Measurements from ENCODE around the gene DCAF4L1. TPM values are rescaled to one million over a fixed set of nuclear protein-coding genes. Genes with fewer than 3 reads are reported as not detected.

The DCAF4L1 gene
- not detected for total RNA-seq

GRCh38 chr4:41981456-41981855, at the start of gene DCAF4L1:
TSS of gene DCAF4L1 (plus strand) at chr4:41981756. CDS start at chr4:41981793, 37 bp downstream.
- no peaks in the 10 kb centered on the region for H3K9me3 ChIP-seq
- intact Hi-C loops (cut with DNase I), result no loop called here
- H3K4me3 ChIP-seq, result no peak within 1 kb of the TSS
- no peaks in the 10 kb centered on the region for H3K27me3 ChIP-seq
- no peaks in the 10 kb centered on the region for H3K4me1 ChIP-seq
- H3K36me3 ChIP-seq, result no peaks in the 10 kb centered on the region
- TF ChIP-seq POLR2A (IDR thresholded peaks at IDR 0.05), result no peak
- no peak for TF ChIP-seq CTCF (IDR thresholded peaks at IDR 0.05)
- no peak for TF ChIP-seq POLR2AphosphoS5 (IDR thresholded peaks at IDR 0.05; ENCODE audit: insufficient read depth in 1 of 2, low read depth in 1 of 2)
- no peak within 1 kb of the TSS for H3K27ac ChIP-seq
- DNase-seq (ENCODE audit: extremely low spot score in 2 of 2), result no peak

GRCh38 chr4:41932988-41933387, 48.6 kb upstream of the DCAF4L1 start:
- no peak for TF ChIP-seq POLR2AphosphoS5 (IDR thresholded peaks at IDR 0.05; ENCODE audit: insufficient read depth in 1 of 2, low read depth in 1 of 2)
- no peak for TF ChIP-seq CTCF (IDR thresholded peaks at IDR 0.05)
- TF ChIP-seq POLR2A (IDR thresholded peaks at IDR 0.05), result no peak
- Histone ChIP-seq H3K9me3 (no peaks in the 10 kb centered on the region), H3K27ac (no peak overlapping the region), H3K36me3 (no peaks in the 10 kb centered on the region), H3K27me3 (no peaks in the 10 kb centered on the region), H3K4me3 (no peak overlapping the region), H3K4me1 (peaks cover 12% of the 10 kb centered on the region)
- DNase-seq (ENCODE audit: extremely low spot score in 2 of 2), result no peak
- intact Hi-C loops (cut with DNase I), result no loop called here

GRCh38 chr4:41933997-41934503, 47.5 kb upstream of the DCAF4L1 start:
- Histone ChIP-seq H3K27ac (no peak overlapping the region), H3K4me3 (no peak overlapping the region), H3K27me3 (no peaks in the 10 kb centered on the region), H3K9me3 (no peaks in the 10 kb centered on the region), H3K4me1 (peaks cover 12% of the 10 kb centered on the region), H3K36me3 (no peaks in the 10 kb centered on the region)
- TF ChIP-seq CTCF (IDR thresholded peaks at IDR 0.05) (no peak), POLR2AphosphoS5 (IDR thresholded peaks at IDR 0.05; ENCODE audit: insufficient read depth in 1 of 2, low read depth in 1 of 2) (no peak), POLR2A (IDR thresholded peaks at IDR 0.05) (no peak)
- no peak for DNase-seq (ENCODE audit: extremely low spot score in 2 of 2)
- intact Hi-C loops (cut with DNase I), result no loop called here

GRCh38 chr4:41934514-41934900, 47.0 kb upstream of the DCAF4L1 start:
- peak overlapping the region; percentile 53 for H3K27ac ChIP-seq
- H3K9me3 ChIP-seq, result no peaks in the 10 kb centered on the region
- H3K36me3 ChIP-seq, result no peaks in the 10 kb centered on the region
- TF ChIP-seq POLR2AphosphoS5 (IDR thresholded peaks at IDR 0.05; ENCODE audit: insufficient read depth in 1 of 2, low read depth in 1 of 2), result no peak
- no peak for TF ChIP-seq CTCF (IDR thresholded peaks at IDR 0.05)
- TF ChIP-seq POLR2A (IDR thresholded peaks at IDR 0.05), result no peak
- no peaks in the 10 kb centered on the region for H3K27me3 ChIP-seq
- H3K4me3 ChIP-seq, result peak overlapping the region; percentile 84
- intact Hi-C loops (cut with DNase I), result no loop called here
- DNase-seq (ENCODE audit: extremely low spot score in 2 of 2), result no peak
- H3K4me1 ChIP-seq, result peaks cover 12% of the 10 kb centered on the region

- H3K4me1 ChIP-seq, result peaks cover 12% of the 10 kb centered on the region
- no peaks in the 10 kb centered on the region for H3K36me3 ChIP-seq
- peak in 1 of 2 donors; percentile 45 for TF ChIP-seq POLR2A (IDR thresholded peaks at IDR 0.05)
- TF ChIP-seq CTCF (IDR thresholded peaks at IDR 0.05), result peak in 2 of 3 experiments; percentile 3 to 6
- peak; percentile 85 to 91 for TF ChIP-seq POLR2AphosphoS5 (IDR thresholded peaks at IDR 0.05; ENCODE audit: insufficient read depth in 1 of 2, low read depth in 1 of 2)
- H3K27ac ChIP-seq, result peak within 1 kb of the TSS; percentile 53
- no peaks in the 10 kb centered on the region for H3K27me3 ChIP-seq
- H3K9me3 ChIP-seq, result no peaks in the 10 kb centered on the region
- DNase-seq (ENCODE audit: extremely low spot score in 2 of 2), result no peak
- peak within 1 kb of the TSS; percentile 84 for H3K4me3 ChIP-seq
- intact Hi-C loops (cut with DNase I), result no loop called here
These were observed 46.5 kb upstream of the DCAF4L1 start, which contains the start of gene TMEM33 for GRCh38 chr4:41934901-41935651. TSS of gene TMEM33 (plus strand) at chr4:41935429. CDS start at chr4:41935485, 56 bp downstream.

Data from vagina (tissue), 2 donors.